PFSK-1 (cell line): Measurements from ENCODE around the gene PFDN5.

Experiments
- POLR2AphosphoS5 ChIP-seq: IDR thresholded peaks from 2 replicates; pipeline ENCODE4 v1.6.1; 2012; ENCODE audit warnings: low read depth, mild to moderate bottlenecking, control low read depth, low read length, moderate library complexity
- TAF1 ChIP-seq: IDR thresholded peaks from 2 replicates; pipeline ENCODE4 v1.6.1; 2012; ENCODE audit warnings: low read length, control low read depth, borderline replicate concordance; ENCODE audit not compliant: insufficient read depth

DNA sequence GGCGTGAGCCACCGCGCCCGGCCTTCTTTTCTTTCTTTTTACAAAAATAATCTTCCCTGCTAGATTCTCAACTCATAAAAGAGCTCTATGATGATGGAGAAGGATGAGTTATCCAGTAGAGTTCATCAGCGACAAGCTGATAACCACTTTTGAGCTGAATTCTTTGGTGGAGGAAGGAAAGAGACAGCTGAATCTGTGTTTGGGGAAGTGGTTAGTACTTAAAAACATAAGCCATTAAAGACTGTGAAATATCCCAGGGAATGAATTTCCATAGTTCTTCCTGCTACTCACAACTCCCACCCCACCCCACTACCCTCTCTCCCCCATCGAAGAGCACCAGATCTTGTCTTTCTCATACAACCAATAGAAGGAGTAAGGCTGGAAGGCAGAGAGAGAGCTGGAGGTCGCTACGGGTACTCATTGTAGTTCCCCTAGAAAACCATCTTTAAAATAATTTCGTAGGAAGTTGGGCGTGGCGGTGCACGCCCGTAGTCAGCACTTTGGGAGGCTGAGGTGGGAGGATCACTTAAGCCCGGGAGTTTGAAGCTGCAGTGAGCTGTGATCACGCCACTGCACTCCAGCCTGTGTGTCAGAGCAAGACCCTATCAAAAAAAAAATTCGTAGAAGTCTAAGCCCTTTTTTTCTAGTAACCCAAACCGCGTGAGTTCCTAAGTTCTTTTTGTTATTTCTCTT, 27.9 kb upstream of the PFDN5 start:
- no peak for TF ChIP-seq POLR2AphosphoS5
- TF ChIP-seq TAF1 = no peak
